Testis (tissue), 2 donors: Measurements from ENCODE around the gene SMAD9.

Experiments
- CTCF ChIP-seq, 3 experiments: fragments of 450-650 bp in 2 of 3; fragments of 200-600 bp in 1 of 3; sonication (generic) in 1 of 3; IDR thresholded peaks; one replicate each; pipeline ENCODE4 v1.5.1; 2016 to 2019; ENCODE audit warnings: antibody characterized with exemption in 3 of 3, mild to moderate bottlenecking in 2 of 3, moderate library complexity in 1 of 3
- POLR2A ChIP-seq: fragments of 450-650 bp; IDR thresholded peaks from one replicate; pipeline ENCODE4 v1.6.1; 2017; ENCODE audit warnings: antibody characterized with exemption, mild to moderate bottlenecking, moderate library complexity

- no peak for TF ChIP-seq CTCF (IDR thresholded peaks at IDR 0.05)
- TF ChIP-seq POLR2A, result no peak
Measured at GRCh38 chr13:36837354-36838092, 82.5 kb downstream of the SMAD9 start.
